Liver (tissue), 9 donors: Measurements from ENCODE around the gene SNAPC4. TPM values are rescaled to one million over a fixed set of nuclear protein-coding genes. Genes with fewer than 3 reads are reported as not detected.

ENCODE experiments used
- DNase-seq: peaks from one replicate; pipeline ENCODE4 v3.0.0-alpha.2; 2017; ENCODE audit warnings: low spot score
- H3K27ac ChIP-seq, 2 donors: one replicate each; pipeline ENCODE4 v1.7.0; 2013; ENCODE audit warnings: inconsistent platforms in 2 of 2, low read length in 2 of 2, control low read depth in 1 of 2, low read depth in 1 of 2, mild to moderate bottlenecking in 1 of 2
- H3K27me3 ChIP-seq, 4 donors: one replicate each; pipeline versions ENCODE4 v1.6.1 to v1.7.0; 2013; ENCODE audit warnings: low read length in 3 of 4, inconsistent platforms in 1 of 4, mild to moderate bottlenecking in 1 of 4, moderate library complexity in 1 of 4; ENCODE audit not compliant: control insufficient read depth in 4 of 4, insufficient read depth in 4 of 4
- H3K36me3 ChIP-seq, 4 donors: one replicate each; pipeline versions ENCODE4 v1.6.1 to v1.7.0; 2013; ENCODE audit warnings: low read length in 3 of 4, mild to moderate bottlenecking in 3 of 4, low read depth in 1 of 4, moderate library complexity in 1 of 4; ENCODE audit not compliant: control insufficient read depth in 4 of 4, insufficient read depth in 3 of 4
- H3K4me1 ChIP-seq, 4 donors: one replicate each; pipeline versions ENCODE4 v1.6.1 to v1.7.0; 2013; ENCODE audit warnings: low read length in 3 of 4, mild to moderate bottlenecking in 3 of 4, moderate library complexity in 1 of 4; ENCODE audit not compliant: control insufficient read depth in 4 of 4, insufficient read depth in 4 of 4
- H3K4me3 ChIP-seq, 3 donors: one replicate each; pipeline versions ENCODE4 v1.6.1 to v1.7.0; 2013; ENCODE audit warnings: low read length in 3 of 3, control low read depth in 1 of 3, low read depth in 1 of 3, mild to moderate bottlenecking in 1 of 3
- H3K9ac ChIP-seq, 2 donors: one replicate each; pipeline ENCODE4 v1.7.0; 2013; ENCODE audit warnings: low read length in 2 of 2, mild to moderate bottlenecking in 2 of 2, moderate library complexity in 2 of 2, control low read depth in 1 of 2, low read depth in 1 of 2
- H3K9me3 ChIP-seq, 4 donors: one replicate each; pipeline versions ENCODE4 v1.6.1 to v1.7.0; 2013; ENCODE audit warnings: low read length in 3 of 4; ENCODE audit not compliant: control insufficient read depth in 4 of 4
- EGR1 ChIP-seq, 2 donors: IDR thresholded peaks; 2 replicates each; pipeline ENCODE4 v1.6.1; 2016 to 2018; ENCODE audit warnings: antibody characterized with exemption in 2 of 2, low read depth in 2 of 2
- FOXA1 ChIP-seq: IDR thresholded peaks from 2 replicates; pipeline ENCODE4 v1.6.1; 2016; ENCODE audit warnings: antibody characterized with exemption
- FOXA2 ChIP-seq: IDR thresholded peaks from 2 replicates; pipeline ENCODE4 v1.6.1; 2016; ENCODE audit warnings: antibody characterized with exemption
- GABPA ChIP-seq, 2 donors: IDR thresholded peaks in 1 of 2; conservative IDR thresholded peaks in 1 of 2; 2 replicates each; pipeline ENCODE4 v1.6.1; 2016; ENCODE audit warnings: antibody characterized with exemption in 2 of 2, mild to moderate bottlenecking in 1 of 2, moderate library complexity in 1 of 2
- HNF4G ChIP-seq: IDR thresholded peaks from 2 replicates; pipeline ENCODE4 v1.6.1; 2016; ENCODE audit warnings: antibody characterized with exemption
- NR2F2 ChIP-seq: IDR thresholded peaks from 2 replicates; pipeline ENCODE4 v1.6.1; 2016; ENCODE audit warnings: antibody characterized with exemption
- RAD21 ChIP-seq, 2 donors: IDR thresholded peaks; 2 replicates each; pipeline ENCODE4 v1.6.1; 2016; ENCODE audit warnings: antibody characterized with exemption in 2 of 2, mild to moderate bottlenecking in 2 of 2
- SP1 ChIP-seq: IDR thresholded peaks from 2 replicates; pipeline ENCODE4 v1.6.1; 2018; ENCODE audit warnings: antibody characterized with exemption, mild to moderate bottlenecking
- TAF1 ChIP-seq: conservative IDR thresholded peaks from 2 replicates; pipeline ENCODE4 v1.6.1; 2016; ENCODE audit warnings: antibody characterized with exemption, mild to moderate bottlenecking
- YY1 ChIP-seq: IDR thresholded peaks from 2 replicates; pipeline ENCODE4 v1.6.1; 2016; ENCODE audit warnings: antibody characterized with exemption, mild to moderate bottlenecking
- WGBS: extraction: QIAGEN DNeasy Blood & Tissue Kit; methylation state at CpG from one replicate; pipeline ENCODE4 v1.1.7; 2013; 5-methylcytosine and 5-hydroxymethylcytosine counted together
- polyA plus RNA-seq, 2 donors: library from polyadenylated mRNA; stranded (reverse) in 1 of 2; unstranded in 1 of 2; fragments of 200-250 nt in 1 of 2; fragments of >200 nt in 1 of 2; fragmentation: Nextera tagmentation in 1 of 2; extraction: Ambion mirVana in 1 of 2; gene quantifications; one replicate each; pipeline versions ENCODE4 v1.2.1 to v1.2.3, GENCODE V29; 2013 to 2015
- total RNA-seq, 2 donors: library from RNA; depleted of rRNA; stranded (reverse); fragments of >200 nt; gene quantifications; one replicate each; pipeline ENCODE4 v1.2.3, GENCODE V29; 2014
- TF ChIP-seq, protein P1 (sequence below): IDR thresholded peaks from 2 replicates; pipeline ENCODE4 v1.6.1; 2016; ENCODE audit warnings: antibody characterized with exemption
- TF ChIP-seq, protein P2 (sequence below): fragments of 150-350 bp; IDR thresholded peaks from 2 replicates; pipeline ENCODE4 v1.5.1; 2017; ENCODE audit warnings: improper control_type of control experiment, low read depth, low read length; ENCODE audit not compliant: missing input control
- TF ChIP-seq, protein P3 (sequence below): IDR thresholded peaks from 2 replicates; pipeline ENCODE4 v1.6.1; 2016; ENCODE audit warnings: antibody characterized with exemption
- TF ChIP-seq, protein P4 (sequence below): IDR thresholded peaks from 2 replicates; pipeline ENCODE4 v1.6.1; 2016; ENCODE audit warnings: antibody characterized with exemption
- TF ChIP-seq, protein P5 (sequence below): IDR thresholded peaks from 2 replicates; pipeline ENCODE4 v1.6.1; 2016; ENCODE audit warnings: antibody characterized with exemption, mild to moderate bottlenecking
- donor health status: healthy.
- donor health status: healthy.
- donor health status: healthy.
- donor health status: healthy.
- donor health status: healthy.

SNAPC4 gene
- total and polyA plus RNA-seq, 4 donors, result 0.75 to 4.2 (median 3.1) TPM

DNA sequence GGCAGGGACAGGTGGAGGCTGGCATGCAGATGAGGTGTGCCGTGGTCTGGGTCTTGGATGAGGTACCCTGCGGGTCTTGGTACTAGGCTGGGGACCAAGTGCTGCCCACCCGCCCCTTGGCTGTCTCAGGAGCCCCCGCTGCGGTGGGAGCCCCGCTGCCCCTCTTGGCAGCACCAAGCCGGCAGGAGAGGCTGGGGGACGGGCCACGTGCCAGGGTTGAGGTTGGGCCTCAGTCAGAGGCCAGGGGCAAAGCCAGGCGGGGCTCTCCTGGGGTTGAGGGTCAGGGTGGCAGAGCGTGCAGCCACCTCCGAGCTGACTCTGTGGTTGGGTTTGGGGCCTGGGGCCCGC lies 28.5 kb downstream of the SNAPC4 start:
- TF ChIP-seq TAF1, result no peak
- no peak for TF ChIP-seq FOXA2
- TF ChIP-seq RAD21 (IDR thresholded peaks at IDR 0.05), result no peak
- TF ChIP-seq EGR1 (IDR thresholded peaks at IDR 0.05; ENCODE audit: low read depth in 2 of 2), result no peak
- TF ChIP-seq YY1, result no peak
- TF ChIP-seq, protein P1, sequence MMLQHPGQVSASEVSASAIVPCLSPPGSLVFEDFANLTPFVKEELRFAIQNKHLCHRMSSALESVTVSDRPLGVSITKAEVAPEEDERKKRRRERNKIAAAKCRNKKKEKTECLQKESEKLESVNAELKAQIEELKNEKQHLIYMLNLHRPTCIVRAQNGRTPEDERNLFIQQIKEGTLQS, result no peak
- TF ChIP-seq NR2F2, result no peak
- TF ChIP-seq, protein P2, sequence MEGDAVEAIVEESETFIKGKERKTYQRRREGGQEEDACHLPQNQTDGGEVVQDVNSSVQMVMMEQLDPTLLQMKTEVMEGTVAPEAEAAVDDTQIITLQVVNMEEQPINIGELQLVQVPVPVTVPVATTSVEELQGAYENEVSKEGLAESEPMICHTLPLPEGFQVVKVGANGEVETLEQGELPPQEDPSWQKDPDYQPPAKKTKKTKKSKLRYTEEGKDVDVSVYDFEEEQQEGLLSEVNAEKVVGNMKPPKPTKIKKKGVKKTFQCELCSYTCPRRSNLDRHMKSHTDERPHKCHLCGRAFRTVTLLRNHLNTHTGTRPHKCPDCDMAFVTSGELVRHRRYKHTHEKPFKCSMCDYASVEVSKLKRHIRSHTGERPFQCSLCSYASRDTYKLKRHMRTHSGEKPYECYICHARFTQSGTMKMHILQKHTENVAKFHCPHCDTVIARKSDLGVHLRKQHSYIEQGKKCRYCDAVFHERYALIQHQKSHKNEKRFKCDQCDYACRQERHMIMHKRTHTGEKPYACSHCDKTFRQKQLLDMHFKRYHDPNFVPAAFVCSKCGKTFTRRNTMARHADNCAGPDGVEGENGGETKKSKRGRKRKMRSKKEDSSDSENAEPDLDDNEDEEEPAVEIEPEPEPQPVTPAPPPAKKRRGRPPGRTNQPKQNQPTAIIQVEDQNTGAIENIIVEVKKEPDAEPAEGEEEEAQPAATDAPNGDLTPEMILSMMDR, result no peak
- no peak for TF ChIP-seq HNF4G
- TF ChIP-seq SP1, result no peak
- no peak for TF ChIP-seq FOXA1
- TF ChIP-seq, protein P3, sequence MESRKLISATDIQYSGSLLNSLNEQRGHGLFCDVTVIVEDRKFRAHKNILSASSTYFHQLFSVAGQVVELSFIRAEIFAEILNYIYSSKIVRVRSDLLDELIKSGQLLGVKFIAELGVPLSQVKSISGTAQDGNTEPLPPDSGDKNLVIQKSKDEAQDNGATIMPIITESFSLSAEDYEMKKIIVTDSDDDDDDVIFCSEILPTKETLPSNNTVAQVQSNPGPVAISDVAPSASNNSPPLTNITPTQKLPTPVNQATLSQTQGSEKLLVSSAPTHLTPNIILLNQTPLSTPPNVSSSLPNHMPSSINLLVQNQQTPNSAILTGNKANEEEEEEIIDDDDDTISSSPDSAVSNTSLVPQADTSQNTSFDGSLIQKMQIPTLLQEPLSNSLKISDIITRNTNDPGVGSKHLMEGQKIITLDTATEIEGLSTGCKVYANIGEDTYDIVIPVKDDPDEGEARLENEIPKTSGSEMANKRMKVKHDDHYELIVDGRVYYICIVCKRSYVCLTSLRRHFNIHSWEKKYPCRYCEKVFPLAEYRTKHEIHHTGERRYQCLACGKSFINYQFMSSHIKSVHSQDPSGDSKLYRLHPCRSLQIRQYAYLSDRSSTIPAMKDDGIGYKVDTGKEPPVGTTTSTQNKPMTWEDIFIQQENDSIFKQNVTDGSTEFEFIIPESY, result no peak
- TF ChIP-seq, protein P4, sequence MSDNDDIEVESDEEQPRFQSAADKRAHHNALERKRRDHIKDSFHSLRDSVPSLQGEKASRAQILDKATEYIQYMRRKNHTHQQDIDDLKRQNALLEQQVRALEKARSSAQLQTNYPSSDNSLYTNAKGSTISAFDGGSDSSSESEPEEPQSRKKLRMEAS, result no peak
- TF ChIP-seq GABPA (IDR thresholded peaks at IDR 0.05 in 1 of 2, conservative IDR thresholded peaks at IDR 0.05 in 1 of 2), result no peak
- TF ChIP-seq, protein P5, sequence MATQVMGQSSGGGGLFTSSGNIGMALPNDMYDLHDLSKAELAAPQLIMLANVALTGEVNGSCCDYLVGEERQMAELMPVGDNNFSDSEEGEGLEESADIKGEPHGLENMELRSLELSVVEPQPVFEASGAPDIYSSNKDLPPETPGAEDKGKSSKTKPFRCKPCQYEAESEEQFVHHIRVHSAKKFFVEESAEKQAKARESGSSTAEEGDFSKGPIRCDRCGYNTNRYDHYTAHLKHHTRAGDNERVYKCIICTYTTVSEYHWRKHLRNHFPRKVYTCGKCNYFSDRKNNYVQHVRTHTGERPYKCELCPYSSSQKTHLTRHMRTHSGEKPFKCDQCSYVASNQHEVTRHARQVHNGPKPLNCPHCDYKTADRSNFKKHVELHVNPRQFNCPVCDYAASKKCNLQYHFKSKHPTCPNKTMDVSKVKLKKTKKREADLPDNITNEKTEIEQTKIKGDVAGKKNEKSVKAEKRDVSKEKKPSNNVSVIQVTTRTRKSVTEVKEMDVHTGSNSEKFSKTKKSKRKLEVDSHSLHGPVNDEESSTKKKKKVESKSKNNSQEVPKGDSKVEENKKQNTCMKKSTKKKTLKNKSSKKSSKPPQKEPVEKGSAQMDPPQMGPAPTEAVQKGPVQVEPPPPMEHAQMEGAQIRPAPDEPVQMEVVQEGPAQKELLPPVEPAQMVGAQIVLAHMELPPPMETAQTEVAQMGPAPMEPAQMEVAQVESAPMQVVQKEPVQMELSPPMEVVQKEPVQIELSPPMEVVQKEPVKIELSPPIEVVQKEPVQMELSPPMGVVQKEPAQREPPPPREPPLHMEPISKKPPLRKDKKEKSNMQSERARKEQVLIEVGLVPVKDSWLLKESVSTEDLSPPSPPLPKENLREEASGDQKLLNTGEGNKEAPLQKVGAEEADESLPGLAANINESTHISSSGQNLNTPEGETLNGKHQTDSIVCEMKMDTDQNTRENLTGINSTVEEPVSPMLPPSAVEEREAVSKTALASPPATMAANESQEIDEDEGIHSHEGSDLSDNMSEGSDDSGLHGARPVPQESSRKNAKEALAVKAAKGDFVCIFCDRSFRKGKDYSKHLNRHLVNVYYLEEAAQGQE, result no peak
- no peak for DNase-seq
- Histone ChIP-seq H3K36me3 (peaks cover 0 to 1% (median 0%) of the 10 kb centered on the region in 4 donors), H3K9me3 (no peaks in the 10 kb centered on the region), H3K4me1 (peaks cover 0 to 10% (median 5%) of the 10 kb centered on the region in 4 donors), H3K27ac (no peak overlapping the region), H3K9ac (no peak overlapping the region), H3K4me3 (no peak overlapping the region), H3K27me3 (no peaks in the 10 kb centered on the region)
- WGBS, result 94% methylated on average over 13 of the region's 13 CpGs
